CD4-positive, alpha-beta T cell treated with Interleukin-4 for 4 hours (primary cell): ENCODE results near the gene SERPINE2.

Experiments
- DNase-seq: peaks from one replicate; pipeline ENCODE4 v3.0.0-alpha.2; 2020

SERPINE2 gene

DNA sequence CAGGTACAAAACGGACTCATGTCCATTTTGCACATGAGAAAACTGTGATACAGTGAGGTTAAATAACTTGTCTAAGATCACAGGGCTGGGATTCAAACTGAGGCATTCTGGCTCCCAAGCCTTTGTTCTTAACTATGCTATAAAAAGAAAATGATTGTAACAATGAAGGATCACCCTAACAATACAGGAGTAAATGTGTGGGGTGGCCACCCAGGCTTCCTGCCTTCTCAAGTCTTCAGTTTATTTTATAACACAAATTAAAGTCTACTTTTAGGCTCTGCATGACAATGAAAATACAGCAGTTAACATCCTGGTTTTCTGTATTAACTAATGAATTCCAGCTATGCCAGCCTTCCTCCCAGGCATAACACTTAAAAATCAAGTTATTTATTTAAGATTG lies 101.6 kb downstream of the SERPINE2 start:
- DNase-seq = no peak

DNA sequence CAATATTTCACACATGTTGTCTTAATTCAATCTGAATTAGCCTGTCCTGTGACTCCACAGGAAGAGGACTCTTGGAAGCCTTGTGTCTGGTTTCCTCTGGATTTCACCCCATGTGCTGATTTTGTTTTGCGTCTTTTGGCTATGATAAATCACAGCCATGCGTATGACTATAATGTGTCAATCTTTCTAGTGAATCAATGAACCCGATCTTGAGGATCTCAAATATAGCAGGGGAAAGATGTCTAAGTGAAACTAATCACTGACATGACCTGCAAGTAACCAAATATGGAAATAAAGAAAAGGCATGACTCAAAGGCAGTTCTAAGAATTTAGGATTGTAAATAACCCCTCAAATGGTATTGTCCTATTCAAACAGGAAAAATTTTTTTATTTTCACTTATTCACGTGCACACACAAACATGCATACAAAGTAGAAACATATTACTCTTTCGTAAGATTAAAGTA lies 102.2 kb downstream of the SERPINE2 start:
- peak; percentile 53 for DNase-seq

DNA sequence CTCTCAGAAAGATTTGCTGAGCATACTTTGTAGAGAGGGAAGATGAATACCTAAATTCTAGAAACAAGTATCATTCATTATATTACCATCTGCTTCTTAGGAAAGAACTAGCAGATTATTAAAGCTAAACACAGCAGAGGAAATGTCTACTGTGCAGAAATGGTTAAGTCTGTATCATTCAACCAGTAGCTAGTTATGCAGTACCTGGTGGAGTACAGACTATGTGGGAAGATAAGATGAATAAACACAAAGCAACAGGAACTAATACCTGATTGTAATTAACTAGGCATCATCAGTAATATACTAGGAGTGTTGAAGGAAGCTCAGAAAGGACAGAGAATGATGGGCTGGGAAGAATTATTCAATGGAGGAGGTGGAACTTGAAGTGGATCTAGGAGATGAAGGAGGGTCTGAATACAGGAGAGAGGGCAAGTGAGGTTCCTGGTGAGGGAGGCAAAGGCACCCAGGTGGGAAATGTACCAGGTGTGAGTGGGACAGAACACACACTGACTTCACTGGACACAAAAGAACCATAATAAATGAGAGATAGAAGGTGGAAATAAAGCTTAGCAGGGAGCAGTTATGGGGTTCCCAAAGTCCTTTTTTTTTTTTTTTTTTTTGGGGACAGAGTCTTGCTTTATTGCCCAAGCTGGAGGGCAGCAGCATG lies 103.5 kb downstream of the SERPINE2 start:
- DNase-seq = no peak

DNA sequence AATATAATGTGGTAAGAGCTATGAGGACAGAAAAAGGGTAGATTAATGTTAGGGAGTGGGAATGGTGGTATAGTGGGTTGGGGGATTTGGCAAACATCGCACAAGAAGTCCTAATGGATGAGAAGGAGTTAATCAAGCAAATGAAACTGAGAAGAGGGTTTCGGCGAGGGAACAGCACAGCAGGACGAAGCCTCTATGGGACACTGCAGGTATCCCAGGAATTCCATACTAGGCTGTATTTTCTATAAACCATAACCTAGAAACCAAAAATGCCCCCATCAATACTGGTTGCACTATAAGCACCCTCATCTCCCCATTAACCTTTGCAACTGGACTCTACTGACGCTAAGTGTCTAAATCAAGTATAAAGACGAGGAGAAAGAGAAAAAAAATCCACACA lies 104.2 kb downstream of the SERPINE2 start:
- no peak for DNase-seq

DNA sequence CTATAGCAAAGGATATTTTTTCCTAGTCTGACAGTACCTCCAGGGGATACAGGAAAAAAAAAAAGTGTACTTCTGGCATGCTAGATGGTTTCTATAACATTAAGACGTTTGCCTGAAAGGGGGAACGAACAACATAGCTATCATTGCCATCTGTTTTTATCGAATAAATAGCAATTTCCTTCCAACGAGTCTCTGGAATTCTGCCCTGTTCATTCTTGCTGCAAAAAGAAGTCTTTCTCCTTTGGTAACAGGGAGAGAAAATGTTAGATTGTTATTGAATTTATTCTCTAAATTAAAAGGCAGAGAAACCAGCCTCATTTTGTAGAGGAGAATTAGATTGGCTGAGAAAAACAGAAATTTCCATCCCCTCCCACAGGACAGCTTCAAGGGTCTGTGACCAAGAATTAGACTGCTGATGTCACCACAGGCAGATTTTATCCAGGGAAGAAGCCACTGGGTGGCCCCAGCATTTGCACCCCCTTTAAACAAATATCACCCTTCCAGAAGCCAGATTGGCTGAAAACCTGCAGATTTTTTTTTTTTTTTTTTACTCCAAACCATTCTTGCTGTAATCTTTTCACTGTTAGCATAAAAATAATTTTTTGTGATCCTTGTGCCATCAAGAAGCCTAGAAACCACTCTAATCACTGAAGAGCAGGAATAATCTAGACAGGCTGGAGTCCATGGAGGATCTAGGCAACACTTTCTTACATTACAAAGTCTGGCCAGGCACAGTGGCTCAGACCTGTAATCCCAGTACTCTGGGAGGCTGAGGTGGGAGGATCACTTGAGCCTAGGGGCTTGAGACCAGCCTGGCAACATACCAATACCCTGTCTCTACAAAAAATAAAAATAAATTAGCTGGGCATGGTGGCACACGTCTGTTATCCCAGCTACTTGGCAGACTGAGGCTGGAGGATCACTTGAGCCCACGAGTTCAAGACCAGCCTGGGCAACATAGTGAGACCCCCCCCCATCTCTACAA lies 106.0 kb downstream of the SERPINE2 start:
- DNase-seq = no peak

DNA sequence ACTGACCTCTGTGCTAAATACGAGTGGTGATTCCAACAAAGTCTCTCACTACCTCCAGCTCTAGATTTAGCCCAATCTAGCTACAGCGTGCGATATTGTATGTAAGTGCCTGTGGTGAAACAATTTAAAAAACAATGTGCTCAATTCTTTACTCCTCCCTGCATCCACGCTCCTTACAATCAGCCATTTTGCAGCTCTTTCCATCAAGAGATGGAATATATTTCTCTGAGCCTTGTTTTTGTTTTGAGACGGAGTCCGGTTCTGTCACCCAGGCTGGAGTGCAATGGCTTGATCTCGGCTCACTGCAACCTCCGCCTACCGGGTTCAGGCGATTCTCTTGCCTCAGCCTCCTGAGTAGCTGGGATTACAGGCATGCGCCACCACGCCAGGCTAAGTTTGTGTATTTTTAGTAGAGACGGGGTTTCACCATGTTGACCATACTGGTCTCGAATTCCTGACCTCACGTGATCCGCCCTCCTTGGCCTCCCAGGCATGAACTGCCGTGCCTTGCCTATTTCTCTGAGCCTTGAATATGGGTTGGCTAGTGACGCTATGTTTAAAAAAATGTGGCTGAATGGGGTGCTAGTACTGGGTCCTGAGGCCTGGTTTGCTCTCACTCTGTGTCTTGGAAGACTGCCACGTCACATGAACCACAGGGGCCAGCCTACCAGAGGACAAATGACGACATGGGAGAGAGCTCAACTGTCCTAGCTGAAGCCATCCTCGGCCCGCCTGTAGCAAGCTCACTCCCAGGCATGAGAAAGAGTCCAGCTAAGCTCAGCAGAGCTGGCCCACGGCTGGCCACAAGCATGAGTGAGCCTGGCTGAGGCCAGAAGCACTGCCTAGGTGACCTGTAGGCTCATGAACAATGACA lies 108.7 kb downstream of the SERPINE2 start:
- DNase-seq = no peak

DNA sequence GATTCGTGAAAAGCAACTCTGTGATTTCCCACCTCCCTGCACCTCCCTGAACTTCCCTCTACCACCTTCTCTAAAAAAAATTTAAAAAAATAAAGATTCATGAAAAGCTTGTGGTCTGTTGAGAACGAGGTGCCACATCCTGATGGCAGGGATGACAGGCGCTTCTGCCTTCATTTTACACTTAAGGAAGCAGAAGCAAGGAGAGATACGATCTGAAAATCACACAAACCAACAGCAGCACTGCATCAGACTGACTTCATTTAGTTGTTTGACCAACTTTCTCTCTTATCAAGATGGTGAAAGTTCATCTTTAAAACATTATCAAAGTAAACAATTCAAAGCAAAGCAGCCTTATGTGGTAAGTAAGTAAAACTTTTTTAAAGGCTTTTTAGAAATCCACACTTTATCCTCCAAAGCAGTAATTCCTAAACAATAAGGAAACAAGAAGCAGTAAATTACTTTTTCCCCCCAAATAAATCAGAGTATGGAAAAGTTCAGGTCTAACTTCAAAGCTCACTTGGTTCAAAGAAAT lies 109.4 kb downstream of the SERPINE2 start:
- DNase-seq = peak; percentile 51

DNA sequence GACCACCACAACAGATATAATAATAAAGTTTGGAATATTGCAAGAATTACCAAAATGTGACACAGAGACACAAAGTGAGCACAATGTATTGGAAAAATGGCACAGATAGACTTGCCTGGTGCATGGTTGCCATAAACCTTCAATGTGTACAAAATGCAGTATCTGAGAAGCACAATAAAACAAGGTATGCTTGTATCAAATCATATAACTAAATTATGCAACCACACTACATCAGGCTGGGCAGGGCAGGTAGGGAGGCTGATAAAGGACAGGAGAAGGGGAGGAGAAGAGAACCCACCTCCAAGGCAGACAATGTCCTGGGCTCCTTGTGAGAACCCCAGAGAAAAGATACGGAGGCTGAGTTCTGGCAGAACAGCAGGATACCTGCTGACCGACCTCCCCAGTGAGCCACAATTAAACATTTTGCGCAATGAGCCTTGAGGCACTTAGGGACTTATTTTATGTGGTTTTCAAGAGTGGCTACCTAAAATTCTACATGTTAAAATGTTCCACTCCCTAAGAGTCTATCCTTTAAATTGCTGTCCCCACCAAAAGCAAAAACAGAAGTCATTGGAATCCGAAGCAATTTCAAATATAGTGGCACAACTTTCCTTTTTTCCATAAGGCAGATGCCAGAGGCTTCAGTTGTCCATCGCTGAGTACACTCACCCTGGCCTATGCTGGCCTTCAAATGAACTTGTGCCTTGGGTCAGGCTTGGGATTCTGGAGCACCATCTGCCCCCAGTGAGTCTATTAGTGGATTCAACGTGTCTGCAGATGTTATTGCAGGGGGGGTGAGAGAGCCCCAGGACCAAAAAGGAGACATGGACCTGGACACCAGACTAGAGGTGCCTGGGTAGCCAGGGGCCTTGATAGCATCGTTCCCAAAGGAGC lies 110.7 kb downstream of the SERPINE2 start:
- no peak for DNase-seq

DNA sequence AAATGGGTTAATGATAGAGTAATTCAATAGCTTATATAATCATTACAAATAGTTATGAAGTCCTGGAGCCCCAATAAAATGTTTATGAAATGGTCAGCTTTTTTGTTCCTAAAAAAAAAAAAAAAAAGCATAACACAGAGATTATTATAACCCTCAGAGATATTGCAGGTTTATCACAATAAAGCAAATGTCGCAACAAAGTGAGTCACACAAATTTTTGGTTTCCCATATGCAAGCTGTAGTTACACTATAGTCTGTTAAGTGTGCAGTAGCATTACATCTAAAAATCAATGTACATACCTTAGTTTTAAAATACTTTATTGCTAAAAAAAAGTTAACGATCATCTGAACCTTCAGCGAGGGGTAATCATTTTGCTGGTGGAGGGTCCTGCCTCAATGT lies 114.0 kb downstream of the SERPINE2 start:
- no peak for DNase-seq
